NOMO-1 treated with dmso at 0.1 percent for 144 hours (cell line): ENCODE data around the gene GALNT13.

Source experiments
- DNase-seq: peaks from one replicate; lab custom pipeline; 2025; ENCODE audit not compliant: unreplicated experiment; lab: John Stamatoyannopoulos, UW

The GALNT13 gene

GRCh38 chr2:154289870-154290269, 418.1 kb downstream of the GALNT13 start:
- DNase-seq: no peak

DNA sequence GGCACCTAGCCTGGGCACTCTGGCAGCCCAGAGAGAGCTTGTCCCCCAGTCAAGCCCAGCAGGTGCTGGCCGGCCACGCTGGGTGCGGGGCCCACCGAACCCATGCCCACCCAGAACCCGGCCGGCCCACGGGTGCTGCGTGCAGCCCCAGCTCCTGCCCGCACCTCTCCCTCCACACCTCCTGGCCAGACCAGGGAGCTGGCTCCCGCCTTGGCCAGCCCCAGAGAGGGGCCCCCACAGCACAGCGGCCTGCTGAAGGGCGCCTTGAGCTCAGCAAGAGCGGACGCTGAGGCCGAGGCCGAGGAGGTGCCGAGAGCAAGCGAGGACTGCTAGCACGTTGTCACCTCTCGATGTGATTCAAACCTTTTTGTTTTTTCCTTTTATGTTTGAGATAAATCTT, 419.8 kb downstream of the GALNT13 start:
- DNase-seq: no peak

DNA sequence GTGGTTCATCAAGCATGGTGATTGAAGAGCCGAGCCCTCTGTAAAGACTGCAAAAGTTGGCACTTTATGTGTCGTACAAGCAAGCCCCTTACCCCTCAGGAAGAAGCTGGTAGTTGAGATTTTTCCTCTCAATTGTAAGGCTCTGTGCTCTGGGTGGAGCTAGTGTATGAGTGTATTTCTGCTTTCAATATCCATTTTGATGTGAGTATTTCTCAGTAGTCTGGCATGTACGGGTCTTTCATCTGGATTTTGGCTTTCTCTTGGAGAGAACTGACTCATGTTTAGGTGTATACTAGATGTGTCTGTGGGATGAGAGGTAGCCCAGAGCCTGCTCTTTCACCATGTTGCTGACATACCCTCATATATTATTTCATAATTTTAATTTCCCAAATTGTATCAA, 420.2 kb downstream of the GALNT13 start:
- DNase-seq: no peak

- DNase-seq: no peak
Measured at GRCh38 chr2:154293864-154294263, 422.1 kb downstream of the GALNT13 start.

GRCh38 chr2:154306266-154306970, 434.7 kb downstream of the GALNT13 start:
- no peak for DNase-seq

GRCh38 chr2:154307007-154307406, 435.3 kb downstream of the GALNT13 start:
- no peak for DNase-seq

DNA sequence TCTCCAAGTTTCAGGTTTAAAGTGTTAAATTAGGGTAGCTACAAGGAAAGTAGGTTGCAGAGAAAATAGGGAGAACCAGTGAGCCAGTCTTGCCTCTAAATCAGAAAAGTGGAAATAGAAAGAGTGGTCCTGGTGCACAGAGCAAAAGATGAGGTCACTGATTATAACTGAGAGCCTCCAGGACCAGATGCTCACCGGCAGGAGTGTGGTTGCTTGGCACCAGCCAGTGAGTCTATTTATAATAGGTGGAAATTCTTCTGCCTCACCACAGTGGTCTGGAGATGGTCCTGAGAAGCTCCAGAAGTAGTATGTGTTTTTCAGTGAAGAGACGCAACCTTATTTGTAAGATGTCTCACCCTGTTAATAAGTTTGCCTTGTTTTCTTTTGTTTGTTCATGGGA, 452.9 kb downstream of the GALNT13 start:
- DNase-seq: no peak

- DNase-seq: no peak
Measured at GRCh38 chr2:154329510-154329909, 457.8 kb downstream of the GALNT13 start.

GRCh38 chr2:154331784-154332183, 460.1 kb downstream of the GALNT13 start:
- DNase-seq: no peak

- DNase-seq: no peak
Measured at GRCh38 chr2:154336201-154336600, 464.5 kb downstream of the GALNT13 start.

DNA sequence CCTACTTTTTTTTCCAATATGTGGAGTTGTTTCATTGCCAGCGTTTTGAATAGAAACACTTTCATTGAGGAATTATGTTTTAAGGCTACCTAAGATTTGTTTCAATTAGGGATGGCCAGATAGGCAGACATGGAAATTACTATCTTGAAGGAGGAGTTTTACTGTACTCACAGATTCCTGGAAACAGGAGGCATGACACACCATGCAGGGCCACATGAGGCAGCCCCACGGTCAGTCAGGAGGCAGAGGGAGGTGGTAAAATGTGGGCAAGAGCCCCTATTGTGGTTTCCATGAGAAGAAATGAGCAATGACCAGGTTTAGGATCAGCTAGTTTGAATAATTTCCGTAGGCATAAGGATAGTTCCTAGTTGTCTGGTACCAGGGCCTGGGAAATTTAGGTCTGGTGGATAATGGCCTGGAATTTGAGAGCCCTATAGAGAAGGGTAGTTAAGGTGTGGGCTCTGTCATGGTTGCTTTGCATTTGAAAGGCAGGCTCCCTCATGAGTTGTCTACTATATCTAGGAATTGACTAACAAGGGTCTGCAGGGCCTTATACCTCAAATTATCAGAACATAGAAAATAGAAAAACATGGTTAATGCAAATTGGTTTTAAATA, 466.7 kb downstream of the GALNT13 start:
- no peak for DNase-seq

DNA sequence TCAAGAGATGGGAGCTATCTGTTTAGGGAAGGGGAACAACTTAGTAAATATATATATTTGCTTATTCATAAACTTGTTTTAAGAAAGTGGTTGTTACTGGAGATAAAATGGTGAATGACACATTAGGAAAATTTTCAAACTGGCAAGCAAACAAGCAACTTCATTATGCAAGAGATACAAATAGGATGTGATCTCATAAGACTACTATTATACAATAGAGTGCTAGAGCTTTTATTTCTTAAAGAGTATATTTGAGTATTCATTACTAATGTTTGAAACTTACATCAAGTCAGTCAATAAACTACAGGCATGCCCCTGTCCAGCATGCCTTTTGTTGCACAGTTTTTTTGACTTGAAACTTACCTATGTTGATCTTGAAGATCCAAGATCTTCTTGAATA, 471.6 kb downstream of the GALNT13 start:
- DNase-seq: no peak

GRCh38 chr2:154350911-154351310, 479.2 kb downstream of the GALNT13 start:
- DNase-seq: no peak

GRCh38 chr2:154361276-154361675, 489.6 kb downstream of the GALNT13 start:
- DNase-seq: no peak

DNA sequence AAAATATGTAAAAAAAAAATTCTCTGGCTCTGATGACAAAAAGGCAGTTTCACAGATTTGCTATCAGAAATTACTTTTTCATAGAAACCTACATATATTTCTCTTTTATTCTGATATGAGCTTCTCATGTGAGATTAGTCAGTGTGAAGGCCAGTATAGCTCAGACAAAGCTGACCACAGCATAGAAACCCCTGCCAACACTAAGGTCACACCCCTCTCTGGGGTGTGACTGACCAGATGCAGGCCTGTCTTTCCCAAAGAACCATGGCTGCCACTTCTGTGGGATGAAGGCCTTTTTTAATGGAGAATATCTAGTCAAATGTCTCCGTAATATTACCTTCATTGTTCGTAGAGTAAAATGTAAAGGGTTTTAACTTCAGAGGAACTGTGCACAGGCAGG, 496.4 kb downstream of the GALNT13 start:
- DNase-seq: no peak

GRCh38 chr2:154370873-154371272, 499.2 kb downstream of the GALNT13 start:
- DNase-seq: no peak

DNA sequence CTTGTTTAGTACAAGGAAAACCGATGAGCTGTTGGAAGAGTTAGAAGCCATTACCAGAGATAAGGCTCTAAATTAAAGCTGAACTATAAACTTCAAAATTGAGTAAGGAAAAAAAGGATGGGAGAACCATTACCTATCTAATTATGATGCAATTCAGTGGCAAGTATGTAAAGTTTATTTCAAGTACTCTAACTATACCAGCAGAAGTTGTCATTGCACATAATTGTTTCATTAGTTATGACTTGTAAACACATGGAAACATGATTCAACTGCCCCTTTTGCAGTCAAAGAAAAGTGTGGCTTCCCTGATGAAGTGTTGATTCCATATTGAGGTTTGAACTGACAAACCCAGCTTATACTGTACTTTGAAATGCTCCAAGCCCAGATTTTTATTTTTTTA, 502.7 kb downstream of the GALNT13 start:
- DNase-seq: no peak

GRCh38 chr2:154375579-154375931, 503.8 kb downstream of the GALNT13 start:
- no peak for DNase-seq

DNA sequence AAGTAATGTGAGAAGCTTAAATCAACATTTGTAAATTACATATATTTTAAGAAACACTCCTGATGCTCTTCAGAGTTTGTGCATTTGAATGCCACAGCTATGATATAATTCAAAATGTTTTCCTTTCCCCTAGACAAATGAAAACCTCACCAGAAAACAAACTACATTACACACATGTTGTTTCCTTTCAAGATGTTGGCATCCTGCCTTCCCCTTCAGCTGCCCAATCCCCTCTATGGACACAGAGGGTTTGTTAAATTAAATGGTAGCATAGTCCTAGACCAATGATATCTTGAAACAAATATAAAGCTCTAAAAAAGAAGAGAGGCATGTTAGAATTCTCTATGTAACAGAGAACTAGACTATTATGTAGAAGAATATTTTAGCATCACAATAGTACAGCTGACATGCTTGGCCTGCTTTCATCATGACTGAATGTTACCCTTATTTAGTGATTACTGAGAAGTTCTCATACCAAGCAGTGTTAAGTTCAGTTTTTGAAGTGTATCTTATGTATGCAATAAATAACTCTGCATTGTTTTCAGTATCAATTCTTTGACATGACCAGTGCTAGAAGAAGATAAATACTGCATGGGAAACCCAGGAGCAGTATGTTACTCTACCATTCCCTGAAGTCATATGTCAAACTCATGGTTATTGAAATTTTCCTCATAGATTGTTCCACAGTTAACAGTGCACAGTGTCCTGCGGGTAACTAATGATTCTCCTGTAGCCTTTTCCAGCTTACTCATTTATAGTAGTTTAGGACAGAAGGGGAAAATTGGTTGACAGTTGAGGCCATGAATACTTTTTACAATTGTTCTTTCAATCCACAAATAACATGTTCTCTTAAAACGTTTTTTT, 510.4 kb downstream of the GALNT13 start:
- no peak for DNase-seq

DNA sequence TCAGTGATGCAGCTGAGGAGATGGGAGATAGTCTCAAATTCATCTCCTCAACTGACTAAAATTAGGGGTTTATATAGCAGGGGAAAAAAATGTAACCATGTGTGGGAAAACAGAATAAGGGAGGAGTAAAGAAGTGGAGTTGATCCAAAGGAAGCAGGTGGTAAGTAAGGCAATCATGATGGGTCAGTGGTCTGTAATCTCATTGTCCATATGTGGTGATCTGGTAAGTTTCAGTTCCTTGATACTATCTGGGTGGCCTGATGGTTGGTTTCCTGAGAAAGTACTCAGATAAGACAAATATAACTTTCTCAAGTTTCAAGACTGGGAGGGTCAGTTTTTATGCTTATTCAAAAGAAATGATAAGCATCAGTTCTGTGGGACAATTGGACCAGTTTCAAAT, 514.5 kb downstream of the GALNT13 start:
- DNase-seq: no peak

- no peak for DNase-seq
Measured at GRCh38 chr2:154391051-154391450, 519.3 kb downstream of the GALNT13 start.

DNA sequence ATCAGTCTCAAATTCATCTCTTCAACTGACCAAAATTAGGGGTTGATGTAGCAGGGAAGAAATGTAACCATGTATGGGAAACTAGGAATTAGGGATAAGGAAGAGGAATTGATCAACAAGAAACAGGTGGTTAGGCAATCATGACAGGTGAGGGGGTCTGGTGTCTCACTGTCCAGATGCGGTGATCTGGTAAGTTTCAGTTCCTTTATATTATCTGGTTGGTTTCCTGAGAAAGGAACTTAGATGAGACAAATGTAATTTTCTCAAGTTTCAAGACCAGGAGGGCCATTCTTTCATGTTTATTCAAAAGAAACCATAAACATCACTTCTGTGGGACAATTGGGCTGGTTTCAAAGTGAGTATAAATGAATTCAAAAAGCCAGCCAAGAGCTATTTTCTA, 520.5 kb downstream of the GALNT13 start:
- DNase-seq: no peak
